ENCODE data around the gene FGF12. TPM values are rescaled to one million over a fixed set of nuclear protein-coding genes. Genes with fewer than 3 reads are reported as not detected.

FGF12 gene
- total RNA-seq, 2 donors from 2014 or later: 1.5 TPM; not detected in 1

DNA sequence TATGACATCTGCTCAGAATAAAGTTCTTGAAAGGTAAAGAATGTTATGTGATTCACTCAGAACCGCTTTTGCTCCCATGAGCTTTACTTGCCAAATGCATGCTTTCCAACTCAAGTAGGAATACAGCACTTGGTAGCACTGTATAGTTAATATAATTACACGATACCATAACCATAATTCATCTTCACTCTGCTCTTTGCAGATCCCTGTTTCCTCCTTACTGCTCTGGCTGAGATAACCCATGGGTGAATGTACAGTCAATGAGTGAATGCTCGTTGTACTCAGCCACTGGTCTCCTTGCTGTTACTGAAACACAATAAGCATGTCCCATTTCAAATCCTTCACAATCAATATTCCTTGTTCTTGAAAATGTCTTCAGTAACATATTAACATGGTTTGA, 550.0 kb downstream of the FGF12 start:
- no peaks in the 10 kb centered on the region for H3K4me1 ChIP-seq (ENCODE audit: control insufficient read depth in 1 of 2, low read depth in 2 of 2)
- no peaks in the 10 kb centered on the region for H3K36me3 ChIP-seq
- DNase-seq (ENCODE audit: low spot score) (no peak), ATAC-seq (ENCODE audit: insufficient number of reproducible peaks, low FRiP score, low read depth) (no peak)
- no peaks in the 10 kb centered on the region for H3K9me3 ChIP-seq
- no peak overlapping the region for H3K4me3 ChIP-seq
- H3K27me3 ChIP-seq (replicated peaks; ENCODE audit: insufficient read depth): no peaks in the 10 kb centered on the region
- TF ChIP-seq, protein P1, sequence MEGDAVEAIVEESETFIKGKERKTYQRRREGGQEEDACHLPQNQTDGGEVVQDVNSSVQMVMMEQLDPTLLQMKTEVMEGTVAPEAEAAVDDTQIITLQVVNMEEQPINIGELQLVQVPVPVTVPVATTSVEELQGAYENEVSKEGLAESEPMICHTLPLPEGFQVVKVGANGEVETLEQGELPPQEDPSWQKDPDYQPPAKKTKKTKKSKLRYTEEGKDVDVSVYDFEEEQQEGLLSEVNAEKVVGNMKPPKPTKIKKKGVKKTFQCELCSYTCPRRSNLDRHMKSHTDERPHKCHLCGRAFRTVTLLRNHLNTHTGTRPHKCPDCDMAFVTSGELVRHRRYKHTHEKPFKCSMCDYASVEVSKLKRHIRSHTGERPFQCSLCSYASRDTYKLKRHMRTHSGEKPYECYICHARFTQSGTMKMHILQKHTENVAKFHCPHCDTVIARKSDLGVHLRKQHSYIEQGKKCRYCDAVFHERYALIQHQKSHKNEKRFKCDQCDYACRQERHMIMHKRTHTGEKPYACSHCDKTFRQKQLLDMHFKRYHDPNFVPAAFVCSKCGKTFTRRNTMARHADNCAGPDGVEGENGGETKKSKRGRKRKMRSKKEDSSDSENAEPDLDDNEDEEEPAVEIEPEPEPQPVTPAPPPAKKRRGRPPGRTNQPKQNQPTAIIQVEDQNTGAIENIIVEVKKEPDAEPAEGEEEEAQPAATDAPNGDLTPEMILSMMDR (IDR thresholded peaks at IDR 0.05): no peak
- H3K27ac ChIP-seq: no peak overlapping the region

DNA sequence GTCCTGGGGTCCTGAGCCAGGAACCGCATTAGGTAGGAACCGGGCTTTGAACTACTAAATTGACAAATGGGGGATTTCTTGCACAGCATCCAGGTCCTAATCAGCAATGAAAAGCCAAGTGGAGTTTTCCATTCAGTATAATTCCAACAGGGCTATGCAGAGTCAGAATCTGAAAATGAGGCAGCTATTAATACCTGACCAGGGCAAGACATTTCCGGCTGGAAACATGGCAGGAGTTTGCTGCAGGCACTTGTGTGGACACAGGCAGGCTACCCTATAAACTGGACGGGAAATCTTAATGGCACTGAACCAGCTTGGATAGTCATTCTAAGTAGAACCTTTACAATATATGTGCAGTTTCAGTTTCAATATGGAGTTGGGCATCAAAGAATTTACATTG, 553.1 kb downstream of the FGF12 start:
- H3K4me3 ChIP-seq: no peak overlapping the region
- DNase-seq (ENCODE audit: low spot score) (no peak), ATAC-seq (ENCODE audit: insufficient number of reproducible peaks, low FRiP score, low read depth) (no peak)
- no peaks in the 10 kb centered on the region for H3K27me3 ChIP-seq (replicated peaks; ENCODE audit: insufficient read depth)
- no peak overlapping the region for H3K27ac ChIP-seq
- H3K4me1 ChIP-seq (ENCODE audit: control insufficient read depth in 1 of 2, low read depth in 2 of 2): no peaks in the 10 kb centered on the region
- H3K36me3 ChIP-seq: no peaks in the 10 kb centered on the region
- no peaks in the 10 kb centered on the region for H3K9me3 ChIP-seq
- TF ChIP-seq, protein P1 (IDR thresholded peaks at IDR 0.05): no peak

DNA sequence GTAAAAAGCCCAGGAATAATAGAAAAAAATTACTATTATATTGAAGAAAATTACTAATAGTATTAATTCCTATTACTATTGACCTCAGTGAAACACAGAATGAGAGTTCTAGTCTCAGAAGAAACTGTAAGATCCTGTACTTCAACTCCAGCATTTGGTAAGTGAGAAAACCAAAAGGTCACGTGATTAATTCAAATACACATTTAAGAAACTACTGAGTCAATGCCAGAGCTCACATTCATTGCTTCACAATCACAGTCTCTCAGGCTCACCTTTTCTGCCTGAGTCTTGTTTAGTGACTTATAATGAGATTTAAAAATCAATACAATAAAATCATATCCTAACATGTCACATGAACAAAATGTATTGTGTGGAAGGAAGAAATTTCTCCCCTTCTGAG, 556.1 kb downstream of the FGF12 start:
- no peaks in the 10 kb centered on the region for H3K9me3 ChIP-seq
- H3K27me3 ChIP-seq (replicated peaks; ENCODE audit: insufficient read depth): no peaks in the 10 kb centered on the region
- DNase-seq (ENCODE audit: low spot score) (no peak), ATAC-seq (ENCODE audit: insufficient number of reproducible peaks, low FRiP score, low read depth) (no peak)
- H3K36me3 ChIP-seq: no peaks in the 10 kb centered on the region
- no peaks in the 10 kb centered on the region for H3K4me1 ChIP-seq (ENCODE audit: control insufficient read depth in 1 of 2, low read depth in 2 of 2)
- no peak overlapping the region for H3K4me3 ChIP-seq
- no peak overlapping the region for H3K27ac ChIP-seq
- TF ChIP-seq, protein P1 (IDR thresholded peaks at IDR 0.05): no peak

DNA sequence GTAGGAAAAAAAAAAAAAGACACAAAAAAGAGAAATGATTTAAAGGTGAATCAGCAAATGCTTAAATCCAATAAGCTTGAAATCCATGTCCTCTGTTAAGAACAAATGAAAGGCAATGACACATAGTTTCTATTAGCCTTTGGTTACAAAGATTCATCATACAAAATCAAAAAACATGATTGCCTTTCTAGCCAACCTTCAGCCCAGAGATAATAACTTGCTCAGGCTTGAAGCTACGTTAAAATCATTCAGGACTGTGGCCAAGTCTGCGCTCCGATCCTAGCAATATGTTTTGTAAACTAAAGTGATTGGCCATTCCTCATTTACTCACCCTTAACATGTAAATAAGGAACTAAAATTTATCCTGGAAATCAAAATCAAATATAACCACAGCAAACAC, 556.7 kb downstream of the FGF12 start:
- no peaks in the 10 kb centered on the region for H3K27me3 ChIP-seq (replicated peaks; ENCODE audit: insufficient read depth)
- no peak overlapping the region for H3K27ac ChIP-seq
- H3K4me1 ChIP-seq (ENCODE audit: control insufficient read depth in 1 of 2, low read depth in 2 of 2): no peaks in the 10 kb centered on the region
- DNase-seq (ENCODE audit: low spot score) (no peak), ATAC-seq (ENCODE audit: insufficient number of reproducible peaks, low FRiP score, low read depth) (no peak)
- no peaks in the 10 kb centered on the region for H3K9me3 ChIP-seq
- TF ChIP-seq, protein P1 (IDR thresholded peaks at IDR 0.05): no peak
- H3K36me3 ChIP-seq: no peaks in the 10 kb centered on the region
- no peak overlapping the region for H3K4me3 ChIP-seq

DNA sequence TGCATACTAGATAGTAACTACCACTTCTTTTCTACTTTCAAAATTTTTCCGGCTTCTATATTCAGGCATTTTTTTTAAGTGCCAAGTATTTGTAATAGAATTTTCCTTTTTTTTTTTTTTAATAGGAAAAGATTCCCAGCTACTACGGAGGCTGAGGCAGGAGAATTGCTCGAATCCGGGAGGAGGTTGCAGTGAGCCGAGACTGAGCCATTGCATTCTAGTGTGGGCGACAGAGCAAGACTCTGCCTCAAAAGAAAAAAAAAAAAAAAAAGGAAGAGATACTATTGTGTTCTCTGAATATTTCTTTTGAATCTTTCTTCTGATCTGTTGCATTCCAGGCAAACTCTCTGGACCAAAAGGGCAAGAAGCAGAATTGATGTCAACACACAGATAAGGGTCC, 557.3 kb downstream of the FGF12 start:
- no peak overlapping the region for H3K4me3 ChIP-seq
- ATAC-seq (ENCODE audit: insufficient number of reproducible peaks, low FRiP score, low read depth) (no peak), DNase-seq (ENCODE audit: low spot score) (no peak)
- no peaks in the 10 kb centered on the region for H3K4me1 ChIP-seq (ENCODE audit: control insufficient read depth in 1 of 2, low read depth in 2 of 2)
- no peaks in the 10 kb centered on the region for H3K27me3 ChIP-seq (replicated peaks; ENCODE audit: insufficient read depth)
- no peak overlapping the region for H3K27ac ChIP-seq
- H3K9me3 ChIP-seq: no peaks in the 10 kb centered on the region
- no peaks in the 10 kb centered on the region for H3K36me3 ChIP-seq
- TF ChIP-seq, protein P1 (IDR thresholded peaks at IDR 0.05): no peak

Data from thoracic aorta (tissue), 2 donors.